GM23338 (cell line): ENCODE measurements around the gene C1RL. TPM values are rescaled to one million over a fixed set of nuclear protein-coding genes. Genes with fewer than 3 reads are reported as not detected.

Source experiments
- ATAC-seq: fragments of 200-7000 bp; cut with Tn5 transposase; 3 replicates; pipeline ENCODE4 v1.9.1; 2020
- DNase-seq: peaks from one replicate; pipeline ENCODE4 v3.0.0-alpha.2; 2015; ENCODE audit warnings: low spot score
- H2AFZ ChIP-seq: fragments of 200-600 bp; sonication (generic); 2 replicates; pipeline ENCODE4 v1.8.0; 2016; ENCODE audit warnings: antibody characterized with exemption, mild to moderate bottlenecking, moderate library complexity
- H3F3A ChIP-seq: fragments of 200-600 bp; sonication (generic); replicated peaks from 2 replicates; pipeline ENCODE4 v1.8.0; 2017; ENCODE audit warnings: antibody characterized with exemption, mixed run types, low read depth
- H3K27ac ChIP-seq: fragments of 200-600 bp; sonication (generic); 2 replicates; pipeline ENCODE4 v1.6.1; 2016; ENCODE audit warnings: low read depth
- H3K27me3 ChIP-seq: fragments of 200-600 bp; sonication (generic); 2 replicates; pipeline ENCODE4 v1.8.0; 2016; ENCODE audit warnings: mild to moderate bottlenecking, mixed run types, moderate library complexity; ENCODE audit not compliant: insufficient read depth
- H3K36me3 ChIP-seq: fragments of 200-600 bp; sonication (generic); 2 replicates; pipeline ENCODE4 v1.8.0; 2016; ENCODE audit warnings: mild to moderate bottlenecking; ENCODE audit not compliant: insufficient read depth
- H3K4me1 ChIP-seq: fragments of 200-600 bp; sonication (generic); 2 replicates; pipeline ENCODE4 v1.8.0; 2016; ENCODE audit warnings: mild to moderate bottlenecking, moderate library complexity; ENCODE audit not compliant: insufficient read depth
- H3K4me2 ChIP-seq: fragments of 200-600 bp; sonication (generic); 2 replicates; pipeline ENCODE4 v1.7.1; 2017; ENCODE audit warnings: mixed run types
- H3K4me3 ChIP-seq: fragments of 200-600 bp; sonication (generic); 2 replicates; pipeline ENCODE4 v1.6.1; 2016; ENCODE audit warnings: mixed run types
- H3K79me2 ChIP-seq: fragments of 200-600 bp; sonication (generic); replicated peaks from 2 replicates; pipeline ENCODE4 v1.8.0; 2017; ENCODE audit warnings: mild to moderate bottlenecking; ENCODE audit not compliant: insufficient read depth
- H3K9me2 ChIP-seq: fragments of 200-600 bp; sonication (generic); 2 replicates; pipeline ENCODE4 v1.8.0; 2017; ENCODE audit not compliant: insufficient read depth
- H4K20me1 ChIP-seq: fragments of 200-600 bp; sonication (generic); replicated peaks from 2 replicates; pipeline ENCODE4 v1.8.0; 2017; ENCODE audit warnings: mild to moderate bottlenecking; ENCODE audit not compliant: insufficient read depth
- H3K27ac Mint-ChIP-seq: 2 replicates; pipeline ENCODE4 v1.8.0; 2020; ENCODE audit warnings: inconsistent platforms, mild to moderate bottlenecking, moderate library complexity, mixed read lengths
- H3K27me3 Mint-ChIP-seq: 3 replicates; pipeline ENCODE4 v1.8.0; 2022; ENCODE audit warnings: low read depth, mild to moderate bottlenecking, moderate library complexity, mixed read lengths, inconsistent platforms; ENCODE audit not compliant: insufficient read depth, poor library complexity
- H3K36me3 Mint-ChIP-seq: 3 replicates; pipeline ENCODE4 v1.8.0; 2021; ENCODE audit warnings: low read depth, mild to moderate bottlenecking, inconsistent platforms, moderate library complexity, mixed read lengths
- H3K4me1 Mint-ChIP-seq: 3 replicates; pipeline ENCODE4 v1.8.0; 2020; ENCODE audit warnings: mild to moderate bottlenecking, inconsistent platforms, mixed read lengths
- H3K4me3 Mint-ChIP-seq: 3 replicates; pipeline ENCODE4 v1.8.0; 2021; ENCODE audit warnings: moderate library complexity, mild to moderate bottlenecking, inconsistent platforms, mixed read lengths
- H3K9me3 Mint-ChIP-seq: 3 replicates; pipeline ENCODE4 v1.8.0; 2020; ENCODE audit warnings: moderate library complexity, mild to moderate bottlenecking, inconsistent platforms, mixed read lengths
- EZH2phosphoT487 ChIP-seq: fragments of 200-600 bp; sonication (generic); IDR thresholded peaks from one replicate; pipeline ENCODE4 v1.8.1; 2018; ENCODE audit warnings: antibody characterized with exemption; ENCODE audit not compliant: unreplicated experiment
- POLR2AphosphoS5 ChIP-seq: IDR thresholded peaks from 2 replicates; pipeline ENCODE4 v1.6.1; 2016; ENCODE audit warnings: antibody characterized with exemption, low read depth
- STAT1 ChIP-seq: IDR thresholded peaks from one replicate; pipeline ENCODE4 v1.6.1; 2016; ENCODE audit warnings: antibody characterized with exemption; ENCODE audit not compliant: unreplicated experiment
- ZNF114 ChIP-seq: fragments of 250-450 bp; sonication (Bioruptor Pico); IDR thresholded peaks from 2 replicates; pipeline ENCODE4 v1.5.0; 2020; ENCODE audit warnings: mild to moderate bottlenecking, moderate library complexity
- polyA plus RNA-seq: library from polyadenylated mRNA; unstranded; fragments of >200 nt; fragmentation: Nextera tagmentation; extraction: Ambion mirVana; gene quantifications from 2 replicates; pipeline ENCODE4 v1.2.1, GENCODE V29; 2016
- total RNA-seq: library from RNA; depleted of rRNA; stranded (reverse); fragments of >200 nt; shearing (Covaris generic); gene quantifications from 2 replicates; pipeline ENCODE4 v1.2.3, GENCODE V29; 2014
- TF ChIP-seq, protein P1 (sequence below): fragments of 250-450 bp; sonication (Bioruptor Pico); IDR thresholded peaks from 2 replicates; pipeline ENCODE4 v1.5.0; 2020; ENCODE audit warnings: mild to moderate bottlenecking, moderate library complexity
- TF ChIP-seq, protein P2 (sequence below): IDR thresholded peaks from 2 replicates; pipeline ENCODE4 v1.6.1; 2016; ENCODE audit warnings: antibody characterized with exemption

C1RL gene
- total and polyA plus RNA-seq, 2 experiments from 2014 or later: 7.3 to 8.8 TPM

DNA sequence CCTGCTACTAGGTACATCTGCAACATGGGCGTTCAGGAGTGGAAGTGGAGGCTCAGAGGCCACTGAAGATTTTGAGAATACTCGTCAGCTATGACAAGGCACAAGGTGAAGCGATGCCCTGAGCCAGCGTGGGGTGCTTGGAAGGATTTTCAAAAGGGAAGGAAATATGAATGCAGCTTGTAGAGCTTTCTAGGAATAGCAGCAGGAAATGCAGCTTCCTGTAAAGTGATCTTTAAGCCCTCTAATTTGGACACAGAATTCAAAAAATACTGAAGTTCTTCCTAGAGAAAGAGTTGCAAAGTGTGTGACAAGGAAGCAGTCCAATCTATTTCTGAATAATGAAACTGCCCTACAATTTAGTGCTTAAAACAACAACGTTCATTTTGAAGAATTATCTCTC, 61.7 kb downstream of the C1RL start (continued):
- TF ChIP-seq, protein P1, sequence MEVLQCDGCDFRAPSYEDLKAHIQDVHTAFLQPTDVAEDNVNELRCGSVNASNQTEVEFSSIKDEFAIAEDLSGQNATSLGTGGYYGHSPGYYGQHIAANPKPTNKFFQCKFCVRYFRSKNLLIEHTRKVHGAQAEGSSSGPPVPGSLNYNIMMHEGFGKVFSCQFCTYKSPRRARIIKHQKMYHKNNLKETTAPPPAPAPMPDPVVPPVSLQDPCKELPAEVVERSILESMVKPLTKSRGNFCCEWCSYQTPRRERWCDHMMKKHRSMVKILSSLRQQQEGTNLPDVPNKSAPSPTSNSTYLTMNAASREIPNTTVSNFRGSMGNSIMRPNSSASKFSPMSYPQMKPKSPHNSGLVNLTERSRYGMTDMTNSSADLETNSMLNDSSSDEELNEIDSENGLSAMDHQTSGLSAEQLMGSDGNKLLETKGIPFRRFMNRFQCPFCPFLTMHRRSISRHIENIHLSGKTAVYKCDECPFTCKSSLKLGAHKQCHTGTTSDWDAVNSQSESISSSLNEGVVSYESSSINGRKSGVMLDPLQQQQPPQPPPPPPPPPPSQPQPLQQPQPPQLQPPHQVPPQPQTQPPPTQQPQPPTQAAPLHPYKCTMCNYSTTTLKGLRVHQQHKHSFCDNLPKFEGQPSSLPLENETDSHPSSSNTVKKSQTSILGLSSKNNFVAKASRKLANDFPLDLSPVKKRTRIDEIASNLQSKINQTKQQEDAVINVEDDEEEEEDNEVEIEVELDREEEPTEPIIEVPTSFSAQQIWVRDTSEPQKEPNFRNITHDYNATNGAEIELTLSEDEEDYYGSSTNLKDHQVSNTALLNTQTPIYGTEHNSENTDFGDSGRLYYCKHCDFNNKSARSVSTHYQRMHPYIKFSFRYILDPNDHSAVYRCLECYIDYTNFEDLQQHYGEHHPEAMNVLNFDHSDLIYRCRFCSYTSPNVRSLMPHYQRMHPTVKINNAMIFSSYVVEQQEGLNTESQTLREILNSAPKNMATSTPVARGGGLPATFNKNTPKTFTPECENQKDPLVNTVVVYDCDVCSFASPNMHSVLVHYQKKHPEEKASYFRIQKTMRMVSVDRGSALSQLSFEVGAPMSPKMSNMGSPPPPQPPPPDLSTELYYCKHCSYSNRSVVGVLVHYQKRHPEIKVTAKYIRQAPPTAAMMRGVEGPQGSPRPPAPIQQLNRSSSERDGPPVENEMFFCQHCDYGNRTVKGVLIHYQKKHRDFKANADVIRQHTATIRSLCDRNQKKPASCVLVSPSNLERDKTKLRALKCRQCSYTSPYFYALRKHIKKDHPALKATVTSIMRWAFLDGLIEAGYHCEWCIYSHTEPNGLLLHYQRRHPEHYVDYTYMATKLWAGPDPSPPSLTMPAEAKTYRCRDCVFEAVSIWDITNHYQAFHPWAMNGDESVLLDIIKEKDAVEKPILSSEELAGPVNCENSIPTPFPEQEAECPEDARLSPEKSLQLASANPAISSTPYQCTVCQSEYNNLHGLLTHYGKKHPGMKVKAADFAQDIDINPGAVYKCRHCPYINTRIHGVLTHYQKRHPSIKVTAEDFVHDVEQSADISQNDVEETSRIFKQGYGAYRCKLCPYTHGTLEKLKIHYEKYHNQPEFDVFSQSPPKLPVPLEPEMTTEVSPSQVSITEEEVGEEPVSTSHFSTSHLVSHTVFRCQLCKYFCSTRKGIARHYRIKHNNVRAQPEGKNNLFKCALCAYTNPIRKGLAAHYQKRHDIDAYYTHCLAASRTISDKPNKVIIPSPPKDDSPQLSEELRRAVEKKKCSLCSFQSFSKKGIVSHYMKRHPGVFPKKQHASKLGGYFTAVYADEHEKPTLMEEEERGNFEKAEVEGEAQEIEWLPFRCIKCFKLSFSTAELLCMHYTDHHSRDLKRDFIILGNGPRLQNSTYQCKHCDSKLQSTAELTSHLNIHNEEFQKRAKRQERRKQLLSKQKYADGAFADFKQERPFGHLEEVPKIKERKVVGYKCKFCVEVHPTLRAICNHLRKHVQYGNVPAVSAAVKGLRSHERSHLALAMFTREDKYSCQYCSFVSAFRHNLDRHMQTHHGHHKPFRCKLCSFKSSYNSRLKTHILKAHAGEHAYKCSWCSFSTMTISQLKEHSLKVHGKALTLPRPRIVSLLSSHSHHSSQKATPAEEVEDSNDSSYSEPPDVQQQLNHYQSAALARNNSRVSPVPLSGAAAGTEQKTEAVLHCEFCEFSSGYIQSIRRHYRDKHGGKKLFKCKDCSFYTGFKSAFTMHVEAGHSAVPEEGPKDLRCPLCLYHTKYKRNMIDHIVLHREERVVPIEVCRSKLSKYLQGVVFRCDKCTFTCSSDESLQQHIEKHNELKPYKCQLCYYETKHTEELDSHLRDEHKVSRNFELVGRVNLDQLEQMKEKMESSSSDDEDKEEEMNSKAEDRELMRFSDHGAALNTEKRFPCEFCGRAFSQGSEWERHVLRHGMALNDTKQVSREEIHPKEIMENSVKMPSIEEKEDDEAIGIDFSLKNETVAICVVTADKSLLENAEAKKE (CRISPR knock-in tag): no peak

DNA sequence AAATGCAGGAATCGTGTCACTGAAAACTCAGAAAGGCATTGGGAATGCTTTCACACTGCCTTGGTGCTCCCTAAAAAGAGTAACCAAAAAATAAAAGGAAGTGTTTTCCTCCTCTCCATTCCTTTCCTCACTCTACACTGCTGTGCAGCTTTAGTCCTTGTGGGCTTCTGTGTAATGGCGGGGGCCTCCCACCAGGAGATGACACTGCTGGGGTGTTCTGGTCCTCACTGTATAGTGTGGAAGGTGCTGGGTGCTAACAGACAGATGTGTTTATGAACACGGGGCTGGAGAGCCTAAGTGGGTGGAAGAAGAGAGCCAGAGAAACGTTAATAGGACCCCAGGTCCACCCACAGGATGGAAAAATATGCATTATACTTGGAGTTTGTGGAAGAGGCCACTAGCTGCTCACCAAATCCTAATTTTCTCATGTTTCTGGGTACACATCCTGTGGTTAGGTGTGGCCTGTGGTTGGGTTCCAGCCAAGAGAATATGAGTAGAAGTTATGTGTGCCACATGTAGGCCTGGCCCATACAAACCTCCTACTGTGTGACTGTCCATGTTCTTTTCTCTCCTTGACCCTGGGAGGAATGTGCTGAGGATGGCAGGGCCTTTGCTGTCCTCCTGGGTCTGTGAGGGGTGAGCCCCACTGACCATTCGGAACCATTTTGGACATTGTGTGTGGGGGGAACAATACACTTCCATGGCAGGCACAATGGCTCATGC, 62.5 kb downstream of the C1RL start:
- Mint-ChIP-seq H3K27ac (no peak overlapping the region), H3K27me3 (peaks cover 2% of the 10 kb centered on the region), H3K4me1 (no peaks in the 10 kb centered on the region), H3K36me3 (no peaks in the 10 kb centered on the region), H3K4me3 (no peak overlapping the region), H3K9me3 (no peaks in the 10 kb centered on the region)
- Histone ChIP-seq H3K27ac (no peak overlapping the region), H3K9me2 (no peaks in the 10 kb centered on the region), H3K36me3 (no peaks in the 10 kb centered on the region), H3K79me2 (no peaks in the 10 kb centered on the region), H3K4me3 (no peak overlapping the region), H2AFZ (no peak overlapping the region), H4K20me1 (no peaks in the 10 kb centered on the region), H3K27me3 (no peaks in the 10 kb centered on the region), H3F3A (no peaks in the 10 kb centered on the region), H3K4me1 (no peaks in the 10 kb centered on the region), H3K4me2 (no peak overlapping the region)
- DNase-seq (no peak), ATAC-seq (no peak; the same call in 2 of the 3 replicates)
- TF ChIP-seq STAT1: no peak
- no peak for TF ChIP-seq ZNF114
- TF ChIP-seq POLR2AphosphoS5: no peak
- TF ChIP-seq, protein P1 (CRISPR knock-in tag): no peak
- TF ChIP-seq, protein P2, sequence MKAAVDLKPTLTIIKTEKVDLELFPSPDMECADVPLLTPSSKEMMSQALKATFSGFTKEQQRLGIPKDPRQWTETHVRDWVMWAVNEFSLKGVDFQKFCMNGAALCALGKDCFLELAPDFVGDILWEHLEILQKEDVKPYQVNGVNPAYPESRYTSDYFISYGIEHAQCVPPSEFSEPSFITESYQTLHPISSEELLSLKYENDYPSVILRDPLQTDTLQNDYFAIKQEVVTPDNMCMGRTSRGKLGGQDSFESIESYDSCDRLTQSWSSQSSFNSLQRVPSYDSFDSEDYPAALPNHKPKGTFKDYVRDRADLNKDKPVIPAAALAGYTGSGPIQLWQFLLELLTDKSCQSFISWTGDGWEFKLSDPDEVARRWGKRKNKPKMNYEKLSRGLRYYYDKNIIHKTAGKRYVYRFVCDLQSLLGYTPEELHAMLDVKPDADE: no peak
- TF ChIP-seq EZH2phosphoT487: no peak
